G401 (cell line): ENCODE results near the gene B3GNT2. TPM values are rescaled to one million over a fixed set of nuclear protein-coding genes. Genes with fewer than 3 reads are reported as not detected.
"Not testable (repeated sequence)": the region's sequence is repeated elsewhere in the genome, so short reads cannot be mapped to it uniquely, and the experiment has no call there.

ENCODE experiments used
- DNase-seq: peaks from one replicate; pipeline ENCODE4 v3.0.0-alpha.2; 2015; ENCODE audit warnings: low spot score
- in situ Hi-C: cut with HindIII; loops from 2 replicates; pipeline ENCODE4 v1.10.0; 2016; ENCODE audit warnings: low sequenced_read_pairs, mixed read lengths
- total RNA-seq: library from RNA; depleted of rRNA; stranded (reverse); fragments of >200 nt; shearing (Covaris generic); gene quantifications from 2 replicates; pipeline ENCODE4 v1.2.3, GENCODE V29; 2014

Gene B3GNT2
- total RNA-seq, 1 experiment from 2014 or later = 29.0 TPM

- DNase-seq, in situ Hi-C loops: not testable (repeated sequence)
Observed at GRCh38 chr2:62268681-62269188, 72.8 kb downstream of the B3GNT2 start.

- DNase-seq = peak; percentile 17
- in situ Hi-C loops = no loop called here
Observed at GRCh38 chr2:62270728-62271127, 74.8 kb downstream of the B3GNT2 start.
